Fibroblast of pulmonary artery (primary cell): ENCODE measurements around the gene RPS4Y2.

Experiments
- DNase-seq: peaks from one replicate; pipeline ENCODE4 v3.0.0-alpha.2; 2010; ENCODE audit warnings: low read depth
- H3K4me3 ChIP-seq: replicated peaks from 2 replicates; pipeline ENCODE4 v1.5.1; 2011; ENCODE audit warnings: low read depth, mild to moderate bottlenecking, control low read depth, low read length, moderate library complexity
- CTCF ChIP-seq: IDR thresholded peaks from 2 replicates; pipeline ENCODE4 v1.5.1; 2011; ENCODE audit warnings: mild to moderate bottlenecking, control low read depth, low read length, inconsistent platforms; ENCODE audit errors: missing control alignments

The RPS4Y2 gene

GRCh38 chrY:20781408-20781807 lies 25.5 kb downstream of the RPS4Y2 start:
- no peak for DNase-seq
- no peak overlapping the region for H3K4me3 ChIP-seq
- no peak for TF ChIP-seq CTCF

- no peak for TF ChIP-seq CTCF
- no peak overlapping the region for H3K4me3 ChIP-seq
Observed at GRCh38 chrY:20784965-20785364, 29.1 kb downstream of the RPS4Y2 start.

GRCh38 chrY:20787076-20787475 lies 31.2 kb downstream of the RPS4Y2 start:
- TF ChIP-seq CTCF, result no peak
- H3K4me3 ChIP-seq, result no peak overlapping the region
- DNase-seq, result no peak

More at GRCh38 chrY:20784965-20785364, 29.1 kb downstream of the RPS4Y2 start:
- DNase-seq, result no peak

GRCh38 chrY:20798351-20799049 lies 42.6 kb downstream of the RPS4Y2 start:
- no peak for TF ChIP-seq CTCF
- H3K4me3 ChIP-seq, result no peak overlapping the region
- DNase-seq, result no peak

GRCh38 chrY:20802659-20803058 lies 46.8 kb downstream of the RPS4Y2 start:
- DNase-seq, result no peak
- no peak for TF ChIP-seq CTCF
- H3K4me3 ChIP-seq, result no peak overlapping the region

DNA sequence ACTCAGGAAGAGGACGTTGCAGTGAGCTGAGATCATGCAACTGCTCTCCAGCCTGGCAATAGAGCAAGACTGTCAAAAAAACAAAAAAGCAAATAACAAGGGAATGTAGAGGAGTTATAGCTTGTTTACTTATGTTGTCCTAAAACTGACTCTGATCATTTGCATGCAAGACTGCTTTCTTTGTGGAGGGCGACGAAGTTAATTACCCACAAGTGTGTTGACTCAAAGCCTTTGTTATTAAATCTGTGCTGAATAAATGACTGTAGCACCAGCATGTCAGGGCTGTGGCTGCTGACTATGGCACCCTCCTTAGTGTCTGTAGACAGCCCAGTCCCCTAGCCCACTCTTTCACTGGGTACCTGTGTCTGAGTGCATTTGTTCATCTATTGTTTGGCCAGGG lies 50.3 kb downstream of the RPS4Y2 start:
- TF ChIP-seq CTCF, result no peak
- no peak overlapping the region for H3K4me3 ChIP-seq
- no peak for DNase-seq

DNA sequence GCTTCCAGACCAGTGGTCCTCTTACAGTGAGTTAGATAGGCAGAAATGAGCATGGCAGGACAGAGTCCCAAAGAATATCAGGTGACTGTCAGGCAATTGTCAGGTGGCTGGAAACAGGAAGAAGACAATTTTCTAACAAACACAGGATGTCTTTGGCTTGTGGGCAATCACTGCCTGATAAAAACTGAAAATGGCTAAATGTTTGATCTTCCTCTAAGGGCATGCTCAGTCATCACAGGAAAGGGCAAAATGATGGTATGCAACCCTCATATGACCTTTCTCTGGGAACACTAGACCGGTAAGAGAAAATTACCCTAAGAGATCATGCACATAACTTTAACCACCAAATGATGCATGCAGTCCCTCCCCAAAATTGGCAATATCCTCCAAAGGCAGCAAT lies 57.6 kb downstream of the RPS4Y2 start:
- no peak for TF ChIP-seq CTCF
- H3K4me3 ChIP-seq, result no peak overlapping the region
- DNase-seq, result no peak
